HL-60/S4 treated with retinoic acid at 250 ng/mL for 4 days and 3 days (cell line): ENCODE measurements around the gene G6PD.
"Not testable (repeated sequence)": the region's sequence is repeated elsewhere in the genome, so short reads cannot be mapped to it uniquely, and the experiment has no call there.

Experiments
- in situ Hi-C: fragments of 300-500 bp; cut with MboI; formaldehyde crosslinking; loops from 2 replicates; pipeline ENCODE4 v1.7.0; 2022; ENCODE audit warnings: low sequenced_read_pairs

The G6PD gene

GRCh38 chrX:154546354-154547244 lies at the start of gene G6PD:
Gene G6PD, minus strand, starts transcription at chrX:154546846. Its CDS starts 691 bp downstream, at chrX:154546155.
- in situ Hi-C loops, result no loop called here

GRCh38 chrX:154595559-154596249 lies 49.1 kb upstream of the G6PD start:
- in situ Hi-C loops, result no loop called here

GRCh38 chrX:154594491-154594890 lies 47.8 kb upstream of the G6PD start:
- in situ Hi-C loops, result no loop called here

- in situ Hi-C loops, result no loop called here
Observed at GRCh38 chrX:154593201-154593600, 46.6 kb upstream of the G6PD start.

GRCh38 chrX:154592505-154592904 lies 45.9 kb upstream of the G6PD start:
- in situ Hi-C loops, result no loop called here

GRCh38 chrX:154590415-154590814 lies 43.8 kb upstream of the G6PD start:
- in situ Hi-C loops, result not testable (repeated sequence)

GRCh38 chrX:154584585-154585183 lies 38.0 kb upstream of the G6PD start, which contains the start of gene CTAG1A:
Gene CTAG1A, plus strand, starts transcription at chrX:154585133. Its CDS starts 74 bp downstream, at chrX:154585207.
- in situ Hi-C loops, result not testable (repeated sequence)

- in situ Hi-C loops, result not testable (repeated sequence)
Observed at GRCh38 chrX:154582994-154583393, 36.3 kb upstream of the G6PD start.

- in situ Hi-C loops, result not testable (repeated sequence)
Observed at GRCh38 chrX:154575076-154575475, 28.4 kb upstream of the G6PD start.

- in situ Hi-C loops, result not testable (repeated sequence)
Observed at GRCh38 chrX:154573061-154573460, 26.4 kb upstream of the G6PD start.

- in situ Hi-C loops, result not testable (repeated sequence)
Observed at GRCh38 chrX:154570361-154570760, 23.7 kb upstream of the G6PD start.

GRCh38 chrX:154562295-154562694 lies 15.6 kb upstream of the G6PD start:
- in situ Hi-C loops, result not testable (repeated sequence)

- in situ Hi-C loops, result not testable (repeated sequence)
Observed at GRCh38 chrX:154560326-154560725, 13.7 kb upstream of the G6PD start.

GRCh38 chrX:154558896-154559295 lies 12.2 kb upstream of the G6PD start:
- in situ Hi-C loops, result not testable (repeated sequence)

- in situ Hi-C loops, result not testable (repeated sequence)
Observed at GRCh38 chrX:154558060-154558690, 11.5 kb upstream of the G6PD start.

- in situ Hi-C loops, result not testable (repeated sequence)
Observed at GRCh38 chrX:154552112-154552806, 5.6 kb upstream of the G6PD start.

GRCh38 chrX:154549766-154550165 lies 3.1 kb upstream of the G6PD start:
- in situ Hi-C loops, result no loop called here

- in situ Hi-C loops, result no loop called here
Observed at GRCh38 chrX:154548028-154548316, 1.3 kb upstream of the G6PD start.

- in situ Hi-C loops, result no loop called here
Observed at GRCh38 chrX:154547245-154548027, 790 bp upstream of the G6PD start, which contains the start of gene IKBKG. Gene IKBKG, plus strand, starts transcription at chrX:154547620. Its CDS starts 4,383 bp downstream, at chrX:154552003.
